ENCODE results near the gene MAP2K4.

MAP2K4 gene

GRCh38 chr17:12180644-12181261, 160.1 kb downstream of the MAP2K4 start:
- DNase-seq = peak; percentile 48

GRCh38 chr17:12187658-12188057, 167.0 kb downstream of the MAP2K4 start:
- DNase-seq = no peak

- DNase-seq = no peak
Measured at GRCh38 chr17:12193144-12193735, 172.6 kb downstream of the MAP2K4 start.
